GM19025 (cell line): ENCODE results near the gene DPP4.
"Not testable (repeated sequence)": the region's sequence is repeated elsewhere in the genome, so short reads cannot be mapped to it uniquely, and the experiment has no call there.

ENCODE experiments used
- ATAC-seq: cut with Tn5 transposase; IDR thresholded peaks from one replicate; pipeline ENCODE4 v1.9.1; 2021; ENCODE audit warnings: mild to moderate bottlenecking, low read depth, moderate library complexity; ENCODE audit not compliant: unreplicated experiment

The DPP4 gene

GRCh38 chr2:162060532-162060931 is 13.5 kb downstream of the DPP4 start:
- no peak for ATAC-seq

- ATAC-seq, result peak; percentile 65
These were observed 14.9 kb downstream of the DPP4 start for GRCh38 chr2:162058973-162059668.

DNA sequence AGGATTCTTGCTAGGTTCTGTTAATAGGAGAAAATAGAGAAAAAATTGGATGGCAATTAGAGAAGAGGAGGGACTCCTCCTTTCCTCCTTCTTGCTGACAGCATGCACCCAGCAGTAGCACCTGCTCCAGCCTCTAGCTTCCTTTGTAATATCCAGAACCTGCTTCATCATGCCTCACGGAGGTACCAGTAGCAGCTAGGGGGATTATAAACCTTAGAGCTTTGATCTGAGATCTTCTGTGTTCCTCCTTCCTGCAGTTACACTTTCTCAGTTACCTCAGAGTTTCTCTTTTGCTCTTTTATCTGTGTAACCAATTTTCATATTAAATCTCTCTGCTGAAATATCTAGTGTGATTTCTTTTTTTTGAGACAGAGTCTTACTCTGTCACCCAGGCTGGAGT is 16.6 kb downstream of the DPP4 start:
- ATAC-seq, result no peak

GRCh38 chr2:162056796-162057399 is 17.1 kb downstream of the DPP4 start:
- no peak for ATAC-seq

- no peak for ATAC-seq
These were observed 20.2 kb downstream of the DPP4 start for GRCh38 chr2:162053808-162054155.

GRCh38 chr2:162053066-162053807 is 20.8 kb downstream of the DPP4 start:
- ATAC-seq, result no peak

DNA sequence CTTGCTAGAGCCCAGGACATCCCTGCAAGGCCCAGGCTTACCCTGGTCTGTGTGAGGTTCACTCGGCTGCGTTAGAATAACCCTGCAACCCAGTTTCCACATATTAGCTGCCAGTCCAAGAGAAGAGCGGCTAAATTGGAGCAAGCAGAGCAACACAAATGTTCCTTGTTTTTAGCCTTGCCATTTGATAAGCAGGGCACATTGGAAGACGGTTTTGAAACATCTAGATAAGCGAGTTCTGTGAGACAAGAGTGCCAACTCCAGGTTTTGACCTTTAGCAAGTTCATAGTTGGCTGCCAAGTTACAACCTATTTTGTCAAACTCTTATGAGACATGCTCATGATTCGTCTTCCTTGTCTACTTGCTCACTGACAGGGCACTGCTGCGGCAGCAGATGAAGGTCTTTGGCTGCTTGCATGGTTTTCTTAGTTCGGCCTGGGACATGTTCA is 23.5 kb downstream of the DPP4 start:
- no peak for ATAC-seq

DNA sequence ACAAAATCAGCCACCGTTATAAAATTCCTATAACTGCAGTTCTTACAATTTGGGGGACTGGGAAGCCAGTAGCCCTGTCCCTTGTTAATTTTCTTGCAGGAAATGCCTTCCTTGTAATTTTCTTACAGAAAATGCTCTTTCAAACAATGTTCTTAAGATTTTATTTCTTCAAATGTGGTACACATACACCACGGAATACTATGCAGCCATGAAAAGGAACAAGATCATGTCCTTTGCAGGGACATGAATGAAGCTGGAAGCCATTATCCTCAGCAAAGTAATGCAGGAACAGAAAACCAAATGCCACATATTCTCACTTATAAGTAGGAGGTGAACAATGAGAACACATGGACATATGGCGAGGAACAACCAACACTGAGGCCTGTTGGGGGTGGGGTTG is 24.9 kb downstream of the DPP4 start:
- not testable (repeated sequence) for ATAC-seq

DNA sequence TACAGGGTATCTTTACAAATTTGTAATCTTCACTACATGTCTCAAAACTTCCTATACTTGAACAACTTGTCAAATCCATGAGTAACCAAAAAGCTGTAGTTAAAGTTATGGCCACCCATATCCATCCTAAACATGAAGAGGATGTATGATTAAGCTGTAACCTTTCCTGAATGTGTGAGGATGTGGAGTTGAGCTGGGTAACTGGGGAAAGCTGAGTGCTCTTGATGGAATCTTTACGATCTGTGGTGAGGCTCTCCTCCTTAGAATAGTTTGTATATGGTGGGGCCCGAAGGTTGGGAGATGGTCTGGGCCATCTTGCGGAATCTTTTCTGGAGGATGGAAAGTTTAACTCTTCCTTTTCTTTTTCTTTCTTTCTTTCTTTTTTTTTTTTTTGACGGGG is 29.4 kb downstream of the DPP4 start:
- ATAC-seq, result no peak

DNA sequence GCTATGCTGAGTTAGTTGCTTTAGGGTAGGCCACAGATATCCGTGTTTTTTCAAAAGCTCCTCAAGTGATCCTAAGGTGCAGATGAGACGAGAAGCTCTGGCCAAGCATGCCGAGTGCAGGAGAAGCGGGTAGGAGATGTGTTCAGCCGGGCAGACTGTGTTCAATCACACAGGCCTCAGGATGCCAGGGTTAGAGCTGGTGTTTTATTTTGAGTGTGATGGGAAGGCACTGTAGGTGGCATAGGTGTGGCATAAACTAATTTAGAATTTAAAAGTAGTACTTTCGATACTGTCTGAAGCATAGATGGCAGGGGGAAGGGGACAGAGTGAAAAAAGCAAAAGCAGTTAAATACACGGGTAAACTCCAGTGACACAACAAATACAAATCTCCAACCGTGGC is 30.9 kb downstream of the DPP4 start:
- ATAC-seq, result no peak

- ATAC-seq, result no peak
These were observed 32.5 kb downstream of the DPP4 start for GRCh38 chr2:162041485-162041884.

DNA sequence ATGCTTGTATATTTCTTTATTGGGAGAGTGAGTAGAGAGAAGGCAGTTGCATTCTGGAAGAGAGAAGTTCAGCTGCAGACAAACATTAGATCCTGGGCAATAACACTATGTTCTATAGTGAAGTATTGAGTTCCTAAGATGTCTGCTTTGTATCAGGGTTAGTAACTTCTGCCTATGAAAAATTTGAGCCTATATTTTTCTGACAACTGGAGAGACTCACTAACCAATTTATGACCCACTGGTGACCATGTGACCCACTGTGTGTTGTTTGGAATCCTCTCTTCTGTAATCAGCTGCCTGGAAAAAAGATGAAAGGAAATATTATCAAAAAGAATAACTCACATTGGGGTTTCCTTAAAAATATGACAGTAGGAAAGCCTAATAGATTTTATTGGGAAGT is 35.3 kb downstream of the DPP4 start:
- ATAC-seq, result no peak

- ATAC-seq, result no peak
These were observed 36.1 kb downstream of the DPP4 start for GRCh38 chr2:162037886-162038285.

DNA sequence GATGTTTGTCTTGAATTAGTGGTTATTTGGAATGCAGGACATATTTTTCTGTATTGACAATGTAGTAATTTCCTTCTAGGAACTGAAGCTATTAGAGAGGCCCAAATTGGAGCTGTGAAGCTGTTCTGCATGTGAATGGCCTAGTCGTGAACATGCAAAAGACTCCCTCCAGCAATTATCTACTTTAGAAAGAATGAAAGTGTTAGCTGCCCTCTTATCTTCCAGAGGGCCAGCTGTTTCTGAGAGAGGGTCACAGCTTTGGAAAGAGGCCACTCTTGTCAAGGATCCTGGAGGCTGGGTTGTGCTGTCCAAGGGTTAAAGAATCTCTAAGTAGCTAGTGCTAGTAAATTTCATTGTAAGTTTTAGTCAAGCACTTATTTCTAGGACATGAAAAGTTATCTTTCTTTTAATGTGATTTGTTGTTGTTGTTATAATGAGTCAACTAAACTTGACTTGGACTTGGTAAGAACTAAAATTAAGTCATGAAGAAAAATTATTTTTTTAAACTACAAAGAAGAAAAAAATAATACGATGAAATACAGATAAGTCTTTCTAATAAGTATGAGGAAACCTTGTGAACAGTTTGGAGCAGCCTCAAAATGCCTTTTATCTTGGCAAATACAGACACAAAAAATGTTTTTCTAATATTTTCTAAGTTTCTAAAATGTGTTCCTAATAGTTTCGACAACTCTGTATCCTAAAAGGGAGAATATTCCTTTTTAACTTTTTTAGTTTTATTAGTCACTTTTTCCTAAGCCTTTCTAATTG is 36.8 kb downstream of the DPP4 start:
- ATAC-seq, result no peak

- no peak for ATAC-seq
These were observed 38.0 kb downstream of the DPP4 start for GRCh38 chr2:162035981-162036380.

DNA sequence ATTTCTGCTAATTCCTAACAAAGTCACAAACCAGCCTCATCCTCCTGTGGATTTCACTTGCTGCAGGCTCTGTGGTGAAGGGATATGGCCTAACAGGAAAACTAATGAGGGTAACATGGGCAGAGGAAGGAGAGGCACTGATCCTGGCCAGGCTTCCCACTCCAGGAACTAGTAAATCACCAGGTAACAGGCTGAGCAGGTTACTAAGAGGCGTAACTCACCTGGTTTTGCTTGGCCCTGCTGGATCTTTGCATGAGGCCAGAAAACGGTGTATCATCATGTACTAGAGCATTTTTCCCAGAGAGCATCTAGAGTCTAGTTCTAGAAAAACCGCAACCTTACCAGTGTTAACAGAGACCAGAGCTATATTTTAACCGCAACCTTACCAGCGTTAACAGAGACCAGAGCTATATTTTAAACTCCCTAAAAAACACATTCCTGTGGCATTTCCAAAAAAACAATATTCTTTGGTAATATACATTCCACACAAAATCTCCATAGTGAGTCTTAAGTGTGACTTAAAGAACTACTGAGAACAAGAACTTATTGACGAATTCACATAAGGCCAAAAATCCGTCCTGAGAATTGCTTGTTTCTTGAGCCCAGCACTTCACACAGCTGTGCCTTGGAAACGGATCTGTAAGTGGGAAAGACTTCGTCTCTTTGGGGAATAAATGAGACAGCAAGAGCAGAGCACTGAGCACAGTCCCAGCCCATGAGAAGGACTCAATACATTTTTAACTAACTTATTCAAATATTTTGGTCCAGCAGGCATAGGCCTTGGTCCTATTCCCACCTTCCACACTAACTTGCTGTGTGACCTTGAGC is 43.4 kb downstream of the DPP4 start:
- ATAC-seq, result no peak

DNA sequence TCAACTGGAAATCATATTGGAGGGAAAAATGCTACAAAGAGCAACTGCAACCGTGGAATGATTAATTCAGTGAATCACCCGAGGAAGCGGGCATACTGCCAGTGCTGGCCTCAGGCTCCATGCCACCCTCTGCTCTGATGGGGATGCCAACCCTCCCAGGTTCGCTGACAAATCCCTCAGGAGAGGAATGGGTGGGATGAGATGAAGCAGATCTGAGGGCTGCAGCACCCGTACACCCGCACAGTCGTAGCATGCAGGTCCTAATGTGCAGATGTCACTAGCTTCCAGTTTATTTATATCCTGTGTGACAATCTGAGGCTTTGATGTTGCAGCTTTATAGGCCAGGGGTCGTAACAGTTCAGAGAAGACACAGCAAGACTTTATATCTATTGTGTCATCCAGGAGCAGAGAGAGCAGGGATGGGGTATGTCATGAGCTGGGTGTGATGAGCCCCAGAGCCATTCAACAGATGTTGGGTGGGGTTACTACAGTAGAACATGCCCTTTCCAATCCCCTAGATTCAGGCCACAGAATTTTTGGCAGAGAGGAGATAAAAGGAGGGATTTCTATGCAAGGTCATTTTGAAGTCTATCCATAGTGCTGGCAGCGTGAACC is 44.6 kb downstream of the DPP4 start:
- no peak for ATAC-seq

DNA sequence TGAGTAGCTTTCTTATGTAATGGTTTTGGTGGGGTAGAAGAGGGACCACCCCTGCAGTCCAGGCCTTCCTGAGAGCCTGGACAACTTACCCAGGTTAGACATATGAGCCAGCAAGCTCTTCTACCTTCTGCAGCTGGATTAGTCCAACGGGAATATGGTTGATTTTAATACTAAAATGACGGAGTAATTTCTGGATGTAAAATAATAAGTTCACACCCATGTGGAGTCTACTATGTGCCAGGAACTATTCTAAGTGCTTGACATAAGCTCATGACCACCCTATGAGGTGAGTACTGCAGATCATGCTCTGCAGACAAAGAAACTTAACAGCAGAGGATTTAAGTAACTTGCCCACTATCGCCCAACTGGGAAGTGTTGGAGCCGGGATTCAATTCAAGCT is 45.5 kb downstream of the DPP4 start:
- ATAC-seq, result no peak

DNA sequence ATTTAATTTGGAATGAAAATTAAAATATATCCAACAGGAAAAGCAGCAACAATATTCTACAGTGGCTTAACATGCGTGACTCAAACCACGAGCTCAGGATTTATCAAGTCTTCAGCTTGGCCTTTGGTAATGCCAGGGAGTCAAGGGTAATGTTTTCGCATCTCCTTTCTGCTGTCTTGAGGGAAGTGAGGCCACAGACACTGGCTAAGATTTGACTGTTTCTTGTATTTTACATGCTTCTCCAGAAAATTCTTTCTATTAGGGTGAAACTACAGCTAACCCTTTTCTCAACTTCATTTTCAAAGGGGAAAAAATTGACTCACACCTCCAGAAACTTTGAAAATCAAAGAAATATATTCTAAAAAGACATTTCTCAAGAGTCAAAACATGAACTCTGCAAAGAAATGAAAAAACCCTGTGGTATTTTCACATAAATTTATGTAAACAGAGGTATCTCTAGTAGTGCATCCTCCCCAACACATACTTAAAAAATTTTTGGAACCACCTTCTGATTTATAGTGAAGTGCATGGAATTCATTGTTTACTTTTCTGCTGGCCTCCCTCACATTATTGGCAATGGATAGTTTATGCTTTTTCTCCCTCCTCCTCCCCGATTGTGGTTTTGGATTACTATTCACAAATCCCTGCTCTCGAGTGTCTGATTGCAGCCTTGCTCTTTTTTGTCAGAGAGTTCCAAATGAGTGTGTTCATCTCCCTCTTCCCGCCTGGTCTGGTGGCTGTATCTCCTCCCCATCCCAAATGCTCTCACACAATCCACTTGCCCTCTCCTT is 48.7 kb downstream of the DPP4 start:
- ATAC-seq, result no peak
